ENCODE data around the gene SORCS2.

DNA sequence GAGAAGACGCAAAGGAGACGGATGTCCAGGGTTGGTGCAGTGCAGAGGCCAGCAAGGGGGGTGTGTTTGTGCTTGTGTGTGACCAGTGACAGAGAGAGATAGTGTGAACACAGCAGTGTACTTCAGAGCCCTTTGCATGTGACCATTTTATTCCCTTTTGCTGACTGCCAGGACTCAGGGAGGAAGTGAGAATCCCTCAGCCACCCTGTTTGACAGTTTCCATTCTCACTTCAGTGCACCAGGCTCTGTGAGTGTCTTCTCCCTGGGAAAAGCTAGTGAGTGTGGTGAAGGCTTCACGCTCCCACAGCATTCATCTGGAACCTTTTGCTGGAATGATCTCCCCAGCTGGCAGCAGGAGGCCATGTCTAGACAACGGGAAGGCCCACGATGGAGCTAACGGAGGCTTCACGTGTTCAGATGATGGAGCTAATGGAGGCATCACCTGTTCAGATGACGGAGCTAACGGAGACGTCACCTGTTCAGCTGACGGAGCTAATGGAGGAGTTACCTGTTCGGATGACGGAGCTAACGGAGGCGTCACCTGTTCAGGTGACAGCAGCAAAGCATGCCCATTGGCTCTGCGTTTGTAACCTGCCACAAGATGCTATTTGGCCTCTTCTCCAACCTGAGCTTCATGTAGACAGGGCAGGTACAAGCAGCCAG is 551.9 kb downstream of the SORCS2 start:
- TF ChIP-seq, protein P1, sequence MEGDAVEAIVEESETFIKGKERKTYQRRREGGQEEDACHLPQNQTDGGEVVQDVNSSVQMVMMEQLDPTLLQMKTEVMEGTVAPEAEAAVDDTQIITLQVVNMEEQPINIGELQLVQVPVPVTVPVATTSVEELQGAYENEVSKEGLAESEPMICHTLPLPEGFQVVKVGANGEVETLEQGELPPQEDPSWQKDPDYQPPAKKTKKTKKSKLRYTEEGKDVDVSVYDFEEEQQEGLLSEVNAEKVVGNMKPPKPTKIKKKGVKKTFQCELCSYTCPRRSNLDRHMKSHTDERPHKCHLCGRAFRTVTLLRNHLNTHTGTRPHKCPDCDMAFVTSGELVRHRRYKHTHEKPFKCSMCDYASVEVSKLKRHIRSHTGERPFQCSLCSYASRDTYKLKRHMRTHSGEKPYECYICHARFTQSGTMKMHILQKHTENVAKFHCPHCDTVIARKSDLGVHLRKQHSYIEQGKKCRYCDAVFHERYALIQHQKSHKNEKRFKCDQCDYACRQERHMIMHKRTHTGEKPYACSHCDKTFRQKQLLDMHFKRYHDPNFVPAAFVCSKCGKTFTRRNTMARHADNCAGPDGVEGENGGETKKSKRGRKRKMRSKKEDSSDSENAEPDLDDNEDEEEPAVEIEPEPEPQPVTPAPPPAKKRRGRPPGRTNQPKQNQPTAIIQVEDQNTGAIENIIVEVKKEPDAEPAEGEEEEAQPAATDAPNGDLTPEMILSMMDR (IDR thresholded peaks at IDR 0.05), result no peak
- no peak for TF ChIP-seq POLR2A (IDR thresholded peaks at IDR 0.05)
- TF ChIP-seq POLR2AphosphoS5 (IDR thresholded peaks at IDR 0.05), result no peak

Measured in breast epithelium (tissue), 3 donors.